ENCODE results near the gene METTL25B. TPM values are rescaled to one million over a fixed set of nuclear protein-coding genes. Genes with fewer than 3 reads are reported as not detected.

METTL25B gene
- total and polyA plus RNA-seq, 10 of the 15 experiments (the other 5 are each of a cell fraction or from before 2014, with no cell fraction given) = 5.9 to 25.2 (median 13.5) TPM

DNA sequence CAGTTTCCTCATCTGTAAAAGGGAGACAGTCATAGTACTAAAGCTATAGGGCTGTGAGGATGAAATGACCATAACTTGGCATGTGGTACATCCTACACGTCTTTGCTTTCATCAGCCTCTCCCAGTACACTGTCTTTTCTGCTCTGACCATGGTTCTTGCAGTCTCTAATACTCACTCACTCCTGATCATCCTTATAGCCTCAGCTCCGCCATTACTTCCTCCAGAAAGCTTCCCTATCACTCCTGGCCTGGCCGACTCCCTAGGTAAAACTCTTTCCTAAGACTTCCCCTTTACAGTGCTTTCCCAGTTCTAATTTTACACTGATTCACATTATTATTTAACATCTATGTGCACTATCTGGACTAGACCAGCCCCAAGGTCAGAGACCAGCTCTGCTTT lies 17.6 kb downstream of the METTL25B start (continued):
- TF ChIP-seq HDGF (IDR thresholded peaks at IDR 0.05) = no peak
- TF ChIP-seq, protein P1, sequence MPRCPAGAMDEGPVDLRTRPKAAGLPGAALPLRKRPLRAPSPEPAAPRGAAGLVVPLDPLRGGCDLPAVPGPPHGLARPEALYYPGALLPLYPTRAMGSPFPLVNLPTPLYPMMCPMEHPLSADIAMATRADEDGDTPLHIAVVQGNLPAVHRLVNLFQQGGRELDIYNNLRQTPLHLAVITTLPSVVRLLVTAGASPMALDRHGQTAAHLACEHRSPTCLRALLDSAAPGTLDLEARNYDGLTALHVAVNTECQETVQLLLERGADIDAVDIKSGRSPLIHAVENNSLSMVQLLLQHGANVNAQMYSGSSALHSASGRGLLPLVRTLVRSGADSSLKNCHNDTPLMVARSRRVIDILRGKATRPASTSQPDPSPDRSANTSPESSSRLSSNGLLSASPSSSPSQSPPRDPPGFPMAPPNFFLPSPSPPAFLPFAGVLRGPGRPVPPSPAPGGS (IDR thresholded peaks at IDR 0.05; ENCODE audit: borderline replicate concordance, insufficient read depth, low read depth, low read length, poor library complexity, severe bottlenecking) = no peak
- no peak for TF ChIP-seq CBX5 (IDR thresholded peaks at IDR 0.05; ENCODE audit: low read depth)

DNA sequence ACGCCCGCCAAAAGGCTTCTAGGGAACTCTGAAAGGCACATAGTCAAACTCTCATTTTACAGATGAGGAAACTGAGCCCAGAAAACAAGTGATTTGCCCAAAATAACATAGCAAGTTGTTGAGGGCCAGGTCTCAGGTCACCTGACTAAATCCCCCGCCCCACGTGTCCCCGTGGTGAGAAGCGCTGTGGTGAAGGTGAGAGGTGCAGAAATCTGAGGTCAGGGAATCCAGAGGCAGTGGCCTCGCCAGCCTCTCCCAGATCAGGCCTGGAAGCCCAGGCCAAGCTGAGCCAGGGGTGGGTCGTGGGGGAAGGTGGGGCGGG lies 18.1 kb downstream of the METTL25B start:
- Histone ChIP-seq H3K4me3 (peak overlapping the region; percentile 68; the same call in 1 of the 2 replicates), H4K20me1 (ENCODE audit: control insufficient read depth, insufficient read depth) (no peaks in the 10 kb centered on the region), H3K9ac (ENCODE audit: control insufficient read depth, insufficient read depth, low read length) (no peak overlapping the region), H3K27me3 (replicated peaks in 1 of 2; ENCODE audit: control insufficient read depth in 2 of 2, insufficient read depth in 2 of 2, low read length in 1 of 2) (no peaks in the 10 kb centered on the region), H3K36me3 (ENCODE audit: control insufficient read depth in 2 of 2, insufficient read depth in 2 of 2, low read length in 1 of 2) (peaks cover 22 to 23% of the 10 kb centered on the region in 2 experiments), H3K79me2 (ENCODE audit: control insufficient read depth, insufficient read depth, low read length) (peaks cover 66% of the 10 kb centered on the region), H3K27ac (ENCODE audit: control insufficient read depth, insufficient read depth) (no peak overlapping the region), H3K4me1 (ENCODE audit: control insufficient read depth, insufficient read depth, low read length) (peaks cover 20% of the 10 kb centered on the region), H3K9me3 (replicated peaks; ENCODE audit: control insufficient read depth, insufficient read depth, low read length) (no peaks in the 10 kb centered on the region), H3K4me2 (ENCODE audit: control insufficient read depth, insufficient read depth) (peak overlapping the region; percentile 55; the same call in 1 of the 2 replicates), H2AFZ (ENCODE audit: control insufficient read depth, low read depth, low read length) (no peak overlapping the region)
- CTCF ChIA-PET = interaction anchor here (1.0 kb wide), 1 partner anchor 19 kb away, joined by 4 read pairs; no protein-coding TSS in a partner anchor
- BruUV-seq (replicated peaks) = no TSS peak
- RAD21 ChIA-PET (ENCODE audit: unreplicated experiment) = interaction anchor here (1.0 to 2.2 kb wide), 2 partner anchors 20 kb away, joined by 3 to 12 read pairs; partner anchors contain the start of gene METTL25B
- intact Hi-C loops (cut with micrococcal nuclease; ENCODE audit: unreplicated experiment) (loop anchor here (10.0 kb wide), 1 partner anchor 242 kb away; the partner anchor contains the start of gene MEF2D), in situ Hi-C loops (cut with MboI) (no loop called here)
- FAIRE-seq (no peak), ATAC-seq (no peak), DNase-seq (ENCODE audit: low read depth, low spot score) (no peak)
- POLR2A ChIA-PET = interaction anchor here (0.8 kb wide), 1 partner anchor 18 kb away, joined by 6 read pairs; the partner anchor contains the start of genes ISG20L2 and METTL25B
- SMC1A ChIA-PET (ENCODE audit: uncharacterized antibody, unreplicated experiment) = interaction anchor here (3.5 kb wide), 1 partner anchor 20 kb away, joined by 20 read pairs; no protein-coding TSS in a partner anchor
- WGBS (ENCODE audit: insufficient coverage, insufficient replicate concordance, low lambda C conversion rate, missing lambda C conversion rate) = 65% methylated on average over 8 of the region's 9 CpGs
- TF ChIP-seq ZNF207 (IDR thresholded peaks at IDR 0.05; ENCODE audit: borderline replicate concordance) (no peak), NR2C1 (IDR thresholded peaks at IDR 0.05) (no peak), POLR2AphosphoS5 (IDR thresholded peaks at IDR 0.05; ENCODE audit: low read length) (no peak), CBX5 (IDR thresholded peaks at IDR 0.05; ENCODE audit: low read depth) (no peak), ZNF217 (IDR thresholded peaks at IDR 0.05) (no peak), HDGF (IDR thresholded peaks at IDR 0.05) (no peak)
- TF ChIP-seq, protein P2, sequence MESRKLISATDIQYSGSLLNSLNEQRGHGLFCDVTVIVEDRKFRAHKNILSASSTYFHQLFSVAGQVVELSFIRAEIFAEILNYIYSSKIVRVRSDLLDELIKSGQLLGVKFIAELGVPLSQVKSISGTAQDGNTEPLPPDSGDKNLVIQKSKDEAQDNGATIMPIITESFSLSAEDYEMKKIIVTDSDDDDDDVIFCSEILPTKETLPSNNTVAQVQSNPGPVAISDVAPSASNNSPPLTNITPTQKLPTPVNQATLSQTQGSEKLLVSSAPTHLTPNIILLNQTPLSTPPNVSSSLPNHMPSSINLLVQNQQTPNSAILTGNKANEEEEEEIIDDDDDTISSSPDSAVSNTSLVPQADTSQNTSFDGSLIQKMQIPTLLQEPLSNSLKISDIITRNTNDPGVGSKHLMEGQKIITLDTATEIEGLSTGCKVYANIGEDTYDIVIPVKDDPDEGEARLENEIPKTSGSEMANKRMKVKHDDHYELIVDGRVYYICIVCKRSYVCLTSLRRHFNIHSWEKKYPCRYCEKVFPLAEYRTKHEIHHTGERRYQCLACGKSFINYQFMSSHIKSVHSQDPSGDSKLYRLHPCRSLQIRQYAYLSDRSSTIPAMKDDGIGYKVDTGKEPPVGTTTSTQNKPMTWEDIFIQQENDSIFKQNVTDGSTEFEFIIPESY (IDR thresholded peaks at IDR 0.05) = no peak
- TF ChIP-seq, protein P3, sequence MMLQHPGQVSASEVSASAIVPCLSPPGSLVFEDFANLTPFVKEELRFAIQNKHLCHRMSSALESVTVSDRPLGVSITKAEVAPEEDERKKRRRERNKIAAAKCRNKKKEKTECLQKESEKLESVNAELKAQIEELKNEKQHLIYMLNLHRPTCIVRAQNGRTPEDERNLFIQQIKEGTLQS (IDR thresholded peaks at IDR 0.05; ENCODE audit: borderline replicate concordance, extremely low read depth, low read depth, low read length) = 0 out of 2 replicates have a peak, but pooled peaks have one; percentile 3
- TF ChIP-seq, protein P4, sequence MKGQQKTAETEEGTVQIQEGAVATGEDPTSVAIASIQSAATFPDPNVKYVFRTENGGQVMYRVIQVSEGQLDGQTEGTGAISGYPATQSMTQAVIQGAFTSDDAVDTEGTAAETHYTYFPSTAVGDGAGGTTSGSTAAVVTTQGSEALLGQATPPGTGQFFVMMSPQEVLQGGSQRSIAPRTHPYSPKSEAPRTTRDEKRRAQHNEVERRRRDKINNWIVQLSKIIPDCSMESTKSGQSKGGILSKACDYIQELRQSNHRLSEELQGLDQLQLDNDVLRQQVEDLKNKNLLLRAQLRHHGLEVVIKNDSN (IDR thresholded peaks at IDR 0.05; ENCODE audit: borderline replicate concordance, extremely low read length, insufficient read depth, low read depth, low read length) = peak; percentile 51
- TF ChIP-seq, protein P5, sequence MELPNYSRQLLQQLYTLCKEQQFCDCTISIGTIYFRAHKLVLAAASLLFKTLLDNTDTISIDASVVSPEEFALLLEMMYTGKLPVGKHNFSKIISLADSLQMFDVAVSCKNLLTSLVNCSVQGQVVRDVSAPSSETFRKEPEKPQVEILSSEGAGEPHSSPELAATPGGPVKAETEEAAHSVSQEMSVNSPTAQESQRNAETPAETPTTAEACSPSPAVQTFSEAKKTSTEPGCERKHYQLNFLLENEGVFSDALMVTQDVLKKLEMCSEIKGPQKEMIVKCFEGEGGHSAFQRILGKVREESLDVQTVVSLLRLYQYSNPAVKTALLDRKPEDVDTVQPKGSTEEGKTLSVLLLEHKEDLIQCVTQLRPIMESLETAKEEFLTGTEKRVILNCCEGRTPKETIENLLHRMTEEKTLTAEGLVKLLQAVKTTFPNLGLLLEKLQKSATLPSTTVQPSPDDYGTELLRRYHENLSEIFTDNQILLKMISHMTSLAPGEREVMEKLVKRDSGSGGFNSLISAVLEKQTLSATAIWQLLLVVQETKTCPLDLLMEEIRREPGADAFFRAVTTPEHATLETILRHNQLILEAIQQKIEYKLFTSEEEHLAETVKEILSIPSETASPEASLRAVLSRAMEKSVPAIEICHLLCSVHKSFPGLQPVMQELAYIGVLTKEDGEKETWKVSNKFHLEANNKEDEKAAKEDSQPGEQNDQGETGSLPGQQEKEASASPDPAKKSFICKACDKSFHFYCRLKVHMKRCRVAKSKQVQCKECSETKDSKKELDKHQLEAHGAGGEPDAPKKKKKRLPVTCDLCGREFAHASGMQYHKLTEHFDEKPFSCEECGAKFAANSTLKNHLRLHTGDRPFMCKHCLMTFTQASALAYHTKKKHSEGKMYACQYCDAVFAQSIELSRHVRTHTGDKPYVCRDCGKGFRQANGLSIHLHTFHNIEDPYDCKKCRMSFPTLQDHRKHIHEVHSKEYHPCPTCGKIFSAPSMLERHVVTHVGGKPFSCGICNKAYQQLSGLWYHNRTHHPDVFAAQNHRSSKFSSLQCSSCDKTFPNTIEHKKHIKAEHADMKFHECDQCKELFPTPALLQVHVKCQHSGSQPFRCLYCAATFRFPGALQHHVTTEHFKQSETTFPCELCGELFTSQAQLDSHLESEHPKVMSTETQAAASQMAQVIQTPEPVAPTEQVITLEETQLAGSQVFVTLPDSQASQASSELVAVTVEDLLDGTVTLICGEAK (IDR thresholded peaks at IDR 0.05; ENCODE audit: borderline replicate concordance) = no peak

Measured in GM12878 (cell line).